H1 (cell line): ENCODE data around the gene CHPF2. TPM values are rescaled to one million over a fixed set of nuclear protein-coding genes. Genes with fewer than 3 reads are reported as not detected.

Experiments
- BRCA1 ChIP-seq: IDR thresholded peaks from 2 replicates; pipeline ENCODE4 v1.6.1; 2012; ENCODE audit warnings: low read depth, low read length, improper control_type of control experiment
- GTF2F1 ChIP-seq: IDR thresholded peaks from 2 replicates; pipeline ENCODE4 v1.6.1; 2012; ENCODE audit warnings: low read depth, low read length, improper control_type of control experiment, borderline replicate concordance
- POLR2A ChIP-seq, 2 experiments: IDR thresholded peaks; 1 replicate in 1 of 2; 2 replicates in 1 of 2; pipeline ENCODE4 v1.6.1; 2011; ENCODE audit warnings: low read depth in 2 of 2, low read length in 2 of 2, mild to moderate bottlenecking in 2 of 2; ENCODE audit errors: control extremely low read depth in 1 of 2
- SP1 ChIP-seq: IDR thresholded peaks from 2 replicates; pipeline ENCODE4 v1.6.1; 2011; ENCODE audit warnings: low read depth, low read length
- TBP ChIP-seq: IDR thresholded peaks from 2 replicates; pipeline ENCODE4 v1.6.1; 2011; ENCODE audit warnings: low read depth, low read length, improper control_type of control experiment
- polyA plus RNA-seq, 7 experiments: library from polyadenylated mRNA; depleted of rRNA in 3 of 7; stranded (reverse) in 5 of 7; unstranded in 2 of 7; fragments of >200 nt in 5 of 7; fragments of 200-250 nt in 2 of 7; gene quantifications; 1 replicate in 5 of 7; 2 replicates in 1 of 7; 4 replicates in 1 of 7; pipeline versions ENCODE4 v1.2.1 to v1.2.3, GENCODE V29; 2011 to 2013; ENCODE audit warnings: missing spikeins in 2 of 7, mixed read lengths in 2 of 7
- total RNA-seq: library from RNA; stranded (reverse); fragmentation: NEBNext Ultra II Directional; extraction: Animal tissue kit (Norgen Biotek cat#: 25700); gene quantifications from 2 replicates; pipeline ENCODE4 v1.2.1, GENCODE V29; 2021
- TF ChIP-seq, protein P1 (sequence below), 3 experiments: IDR thresholded peaks; 1 replicate in 2 of 3; 2 replicates in 1 of 3; pipeline versions ENCODE4 v1.5.1 to v1.6.1; 2011; ENCODE audit warnings: low read length in 3 of 3, mild to moderate bottlenecking in 3 of 3, inconsistent platforms in 2 of 3, low read depth in 1 of 3, moderate library complexity in 1 of 3; ENCODE audit not compliant: insufficient read depth in 1 of 3; ENCODE audit errors: control extremely low read depth in 1 of 3
- TF ChIP-seq, protein P2 (sequence below): IDR thresholded peaks from 2 replicates; pipeline ENCODE4 v1.6.1; 2012; ENCODE audit warnings: low read length, inconsistent platforms

Gene CHPF2
- total and polyA plus RNA-seq, 2 of the 8 experiments (the other 6 are each of a cell fraction or from before 2014, with no cell fraction given), result 14.4 to 20.6 TPM

DNA sequence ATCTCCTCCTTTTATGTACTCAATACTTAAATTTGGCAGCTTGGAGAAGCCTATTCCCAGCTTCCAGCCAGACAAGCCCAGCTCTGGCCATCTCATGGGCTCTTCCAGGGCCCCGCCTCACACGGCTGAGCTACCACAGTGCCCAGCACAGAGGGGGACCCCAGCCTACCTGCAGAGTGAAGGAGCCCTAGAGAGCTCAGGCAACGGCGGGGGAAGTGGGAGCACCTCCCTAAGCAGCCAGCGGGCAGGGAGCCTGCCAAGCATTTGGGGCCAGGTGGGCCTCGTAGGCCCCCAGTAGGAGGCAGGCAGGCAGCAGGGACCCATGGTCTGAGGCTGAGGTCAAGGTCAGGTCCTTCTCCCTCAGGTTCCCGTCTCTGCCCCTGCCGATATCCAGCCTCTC is 45.3 kb downstream of the CHPF2 start (continued):
- TF ChIP-seq GTF2F1, result no peak
- no peak for TF ChIP-seq TBP
- TF ChIP-seq, protein P1, sequence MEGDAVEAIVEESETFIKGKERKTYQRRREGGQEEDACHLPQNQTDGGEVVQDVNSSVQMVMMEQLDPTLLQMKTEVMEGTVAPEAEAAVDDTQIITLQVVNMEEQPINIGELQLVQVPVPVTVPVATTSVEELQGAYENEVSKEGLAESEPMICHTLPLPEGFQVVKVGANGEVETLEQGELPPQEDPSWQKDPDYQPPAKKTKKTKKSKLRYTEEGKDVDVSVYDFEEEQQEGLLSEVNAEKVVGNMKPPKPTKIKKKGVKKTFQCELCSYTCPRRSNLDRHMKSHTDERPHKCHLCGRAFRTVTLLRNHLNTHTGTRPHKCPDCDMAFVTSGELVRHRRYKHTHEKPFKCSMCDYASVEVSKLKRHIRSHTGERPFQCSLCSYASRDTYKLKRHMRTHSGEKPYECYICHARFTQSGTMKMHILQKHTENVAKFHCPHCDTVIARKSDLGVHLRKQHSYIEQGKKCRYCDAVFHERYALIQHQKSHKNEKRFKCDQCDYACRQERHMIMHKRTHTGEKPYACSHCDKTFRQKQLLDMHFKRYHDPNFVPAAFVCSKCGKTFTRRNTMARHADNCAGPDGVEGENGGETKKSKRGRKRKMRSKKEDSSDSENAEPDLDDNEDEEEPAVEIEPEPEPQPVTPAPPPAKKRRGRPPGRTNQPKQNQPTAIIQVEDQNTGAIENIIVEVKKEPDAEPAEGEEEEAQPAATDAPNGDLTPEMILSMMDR (IDR thresholded peaks at IDR 0.05; ENCODE audit: control extremely low read depth in 1 of 3, insufficient read depth in 1 of 3, low read depth in 1 of 3, low read length in 3 of 3), result no peak
- TF ChIP-seq BRCA1, result no peak
- TF ChIP-seq, protein P2, sequence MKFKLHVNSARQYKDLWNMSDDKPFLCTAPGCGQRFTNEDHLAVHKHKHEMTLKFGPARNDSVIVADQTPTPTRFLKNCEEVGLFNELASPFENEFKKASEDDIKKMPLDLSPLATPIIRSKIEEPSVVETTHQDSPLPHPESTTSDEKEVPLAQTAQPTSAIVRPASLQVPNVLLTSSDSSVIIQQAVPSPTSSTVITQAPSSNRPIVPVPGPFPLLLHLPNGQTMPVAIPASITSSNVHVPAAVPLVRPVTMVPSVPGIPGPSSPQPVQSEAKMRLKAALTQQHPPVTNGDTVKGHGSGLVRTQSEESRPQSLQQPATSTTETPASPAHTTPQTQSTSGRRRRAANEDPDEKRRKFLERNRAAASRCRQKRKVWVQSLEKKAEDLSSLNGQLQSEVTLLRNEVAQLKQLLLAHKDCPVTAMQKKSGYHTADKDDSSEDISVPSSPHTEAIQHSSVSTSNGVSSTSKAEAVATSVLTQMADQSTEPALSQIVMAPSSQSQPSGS, result no peak
- TF ChIP-seq SP1, result no peak
- no peak for TF ChIP-seq POLR2A (IDR thresholded peaks at IDR 0.05; ENCODE audit: control extremely low read depth in 1 of 2, low read depth in 2 of 2, low read length in 2 of 2)
